CD4-positive, alpha-beta T cell treated with Interleukin-21 for 1 hour (primary cell): Measurements from ENCODE around the gene AKIP1.
"Not testable (repeated sequence)": the region's sequence is repeated elsewhere in the genome, so short reads cannot be mapped to it uniquely, and the experiment has no call there.

Experiments used
- DNase-seq: peaks from one replicate; pipeline ENCODE4 v3.0.0-alpha.2; 2020

Gene AKIP1

DNA sequence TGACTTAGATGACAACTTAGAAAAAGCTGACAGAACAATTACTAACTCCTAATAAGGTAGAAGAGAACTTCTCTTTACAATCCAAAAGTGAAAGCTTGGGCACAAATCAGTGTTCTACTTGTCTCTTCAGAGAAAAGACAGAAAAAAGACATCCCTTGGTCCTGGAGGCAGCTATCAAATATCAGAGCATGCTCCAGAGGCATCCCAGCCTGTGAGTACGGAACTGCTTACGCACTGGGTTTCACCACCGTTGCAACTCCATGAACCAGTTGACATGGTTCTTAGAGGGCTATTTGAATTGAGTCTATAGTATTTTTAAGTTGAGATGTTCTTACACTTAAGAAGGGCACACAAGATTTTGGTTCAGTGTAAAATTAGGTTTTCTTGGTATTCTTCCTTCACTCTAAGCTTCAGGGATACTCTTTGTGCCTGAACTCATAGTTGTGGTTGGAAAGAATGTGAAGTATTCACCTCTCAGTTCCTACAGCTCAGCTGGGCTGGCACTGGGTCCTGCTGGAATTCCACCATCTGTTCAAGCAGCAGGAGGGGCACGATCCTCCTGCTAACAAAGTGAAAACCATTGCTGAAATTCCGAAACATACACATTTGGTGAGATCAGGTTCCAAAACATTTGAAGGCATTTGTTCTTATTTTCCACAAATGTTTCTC, 6.3 kb downstream of the AKIP1 start:
- DNase-seq, result no peak

- DNase-seq, result no peak
Observed at GRCh38 chr11:8922691-8923090, 11.7 kb downstream of the AKIP1 start.

DNA sequence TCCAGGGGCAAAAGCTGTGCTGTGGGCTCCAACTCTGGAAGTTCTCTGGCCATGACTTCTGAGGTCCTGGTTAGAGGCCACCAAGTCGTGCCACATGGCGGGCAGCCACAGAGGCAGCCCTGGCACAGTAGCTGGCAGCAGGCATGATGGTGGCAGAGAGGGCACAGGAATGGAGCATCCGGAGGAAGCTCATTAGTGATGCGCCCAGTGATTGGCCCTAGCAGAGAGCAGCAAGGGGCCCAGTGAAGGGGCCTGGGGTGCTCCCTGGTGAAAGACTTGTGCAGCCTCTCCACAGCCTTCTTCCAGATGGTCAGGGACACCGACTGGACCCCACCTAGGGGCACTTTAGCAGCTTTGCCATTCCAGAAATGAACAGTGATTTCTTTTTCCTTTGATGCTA, 14.7 kb downstream of the AKIP1 start:
- no peak for DNase-seq

DNA sequence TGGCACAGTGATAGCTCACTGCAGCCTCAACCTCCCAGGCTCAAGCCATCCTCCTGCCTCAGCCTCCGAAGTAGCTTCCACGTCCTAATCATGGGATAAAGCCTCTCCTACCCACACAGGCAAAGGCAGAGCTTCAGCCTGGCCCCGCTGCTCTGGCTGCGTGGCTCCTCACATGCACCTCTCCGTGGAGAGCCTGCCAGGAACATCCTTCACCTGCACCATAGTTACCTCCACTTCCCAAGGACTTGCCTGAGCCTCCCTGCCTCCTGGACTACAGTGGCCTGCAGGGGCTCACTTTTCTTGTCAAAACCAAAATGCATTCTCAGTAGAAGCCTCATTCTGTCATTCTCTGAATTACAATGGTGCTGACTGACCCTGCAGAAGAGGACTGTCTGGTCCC, 15.2 kb downstream of the AKIP1 start:
- no peak for DNase-seq

DNA sequence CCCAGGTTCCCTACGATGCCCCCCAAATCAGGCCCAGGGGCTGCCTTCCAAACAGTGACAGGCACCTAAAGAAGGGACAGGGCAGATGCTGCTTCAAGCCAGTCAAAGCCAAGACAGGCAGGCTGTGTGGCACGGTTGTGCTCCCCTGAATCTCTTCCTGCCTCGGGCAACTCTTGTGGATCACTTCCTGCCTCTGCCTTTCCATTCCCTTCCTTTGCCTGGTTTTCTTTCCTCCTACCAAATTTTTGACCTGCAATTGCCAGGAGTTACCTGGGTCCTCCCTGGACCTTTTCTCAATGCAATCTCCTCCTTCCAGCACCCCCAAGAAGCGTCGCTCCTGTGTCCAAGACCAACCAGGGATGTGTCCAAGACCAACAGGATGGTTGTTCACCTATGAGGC, 16.2 kb downstream of the AKIP1 start:
- no peak for DNase-seq

DNA sequence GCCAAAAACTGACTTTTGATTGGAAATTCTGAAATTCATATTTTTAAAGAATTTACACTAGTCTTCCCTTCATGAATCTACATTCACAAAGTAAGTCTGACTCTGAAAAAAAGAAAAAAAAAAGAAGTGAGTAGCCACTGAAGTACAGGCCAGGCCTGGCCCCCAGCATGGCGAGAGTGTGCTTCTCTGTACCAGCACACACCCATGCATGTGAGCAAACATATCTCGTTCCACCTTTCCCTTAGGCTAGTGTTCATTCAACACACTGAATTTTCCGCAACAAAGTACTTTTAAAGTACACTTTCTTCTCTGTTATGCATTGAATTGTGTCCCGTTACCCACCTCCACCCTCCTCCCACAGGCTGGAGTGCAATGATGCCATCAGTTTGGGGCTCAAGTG, 17.2 kb downstream of the AKIP1 start:
- no peak for DNase-seq

GRCh38 chr11:8928981-8929615, 18.1 kb downstream of the AKIP1 start:
- DNase-seq, result no peak

GRCh38 chr11:8930456-8931175, 19.6 kb downstream of the AKIP1 start:
- no peak for DNase-seq

DNA sequence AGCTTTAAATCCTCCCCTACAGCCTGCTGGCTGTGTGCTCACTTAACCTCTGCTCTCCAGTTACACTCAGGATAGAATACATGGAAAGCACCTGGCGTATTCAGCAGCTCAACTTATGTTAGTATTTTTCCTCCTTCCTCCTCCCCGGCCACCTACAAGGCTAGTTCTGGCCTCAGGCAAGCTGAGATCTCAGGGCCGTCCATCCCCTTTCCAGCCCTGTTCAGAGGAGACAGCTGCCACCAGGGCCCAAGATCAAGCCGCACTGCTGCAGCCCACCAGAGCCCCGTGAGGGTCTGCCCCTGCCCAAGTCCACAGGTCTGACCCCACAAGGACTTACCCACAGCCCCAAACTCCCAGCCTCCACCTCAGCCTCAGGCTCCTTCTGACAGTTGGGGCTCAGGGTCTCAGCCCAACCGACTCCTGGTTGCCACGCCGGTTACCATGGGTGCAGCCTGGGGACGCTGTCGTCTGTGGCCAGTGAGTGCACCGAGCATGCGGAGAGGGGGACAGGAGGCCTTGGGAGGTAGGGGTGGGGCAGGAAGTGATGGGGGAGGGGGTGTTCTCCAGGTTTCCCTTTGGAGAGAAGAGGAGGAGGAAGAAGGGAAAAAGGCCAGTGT, 21.7 kb downstream of the AKIP1 start, which contains the start of gene C11orf16:
TSS of gene C11orf16 (minus strand) at position 384 of the 617 bp plus-strand sequence. CDS start 639 bp downstream, outside the sequence.
- no peak for DNase-seq

- no peak for DNase-seq
Observed at GRCh38 chr11:8933931-8934330, 22.9 kb downstream of the AKIP1 start.

DNA sequence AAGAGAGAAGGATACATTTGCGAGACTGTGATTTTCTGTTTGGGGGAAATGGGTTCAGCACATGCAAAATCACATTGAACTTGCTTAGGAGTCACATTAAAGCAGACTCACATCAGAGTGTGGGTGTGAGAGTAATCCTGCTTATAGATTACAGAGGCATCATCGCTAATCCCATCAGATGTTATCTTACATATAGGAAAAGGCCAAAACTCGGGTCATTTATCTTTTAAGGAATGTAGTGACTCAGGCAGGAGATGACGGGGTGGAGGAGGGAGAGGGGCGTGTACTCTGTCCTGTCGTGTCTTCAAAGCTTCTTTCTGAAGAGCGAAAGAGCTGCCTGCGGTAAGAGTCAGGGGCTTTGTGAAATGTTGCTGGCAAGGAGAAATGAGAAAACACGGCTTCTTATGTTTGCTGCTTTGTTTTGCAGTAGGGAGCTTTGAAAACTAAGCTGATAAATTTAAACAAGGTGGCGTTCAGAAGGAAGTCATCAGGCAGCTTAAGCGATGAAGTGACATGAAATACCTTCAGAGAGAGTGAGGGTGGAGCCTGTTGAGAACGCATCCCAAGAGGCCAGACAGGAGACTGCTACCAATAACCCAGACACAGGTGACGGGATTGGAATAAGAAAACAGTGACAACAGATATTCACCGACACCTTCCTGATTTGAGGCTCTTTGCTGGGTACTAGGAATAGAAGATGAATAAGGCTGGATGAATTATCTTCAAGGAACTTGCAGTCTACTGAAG, 23.9 kb downstream of the AKIP1 start:
- no peak for DNase-seq

GRCh38 chr11:8935789-8936188, 24.8 kb downstream of the AKIP1 start:
- DNase-seq, result not testable (repeated sequence)

GRCh38 chr11:8937159-8937558, 26.2 kb downstream of the AKIP1 start:
- no peak for DNase-seq

DNA sequence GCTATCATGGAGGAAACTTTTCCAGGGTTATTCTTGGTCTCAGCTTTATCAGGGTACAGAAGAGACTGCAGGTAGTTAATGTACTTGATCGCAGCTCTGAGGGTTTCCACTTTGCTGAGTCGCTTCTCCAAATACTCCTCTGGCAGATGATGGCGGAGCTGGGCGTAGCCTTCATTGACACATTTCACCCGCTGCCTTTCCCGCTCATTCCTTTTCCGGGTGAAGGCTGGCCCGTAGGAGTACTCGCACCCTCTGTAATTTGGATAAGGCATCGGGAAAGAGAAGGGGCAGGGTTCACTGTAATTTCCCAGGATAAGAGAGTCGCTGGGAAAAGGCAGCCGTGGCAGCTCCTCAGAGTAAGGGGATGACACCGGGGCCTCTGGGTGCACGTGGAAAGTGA, 26.7 kb downstream of the AKIP1 start:
- DNase-seq, result no peak

GRCh38 chr11:8941341-8942103, 30.5 kb downstream of the AKIP1 start:
- no peak for DNase-seq

DNA sequence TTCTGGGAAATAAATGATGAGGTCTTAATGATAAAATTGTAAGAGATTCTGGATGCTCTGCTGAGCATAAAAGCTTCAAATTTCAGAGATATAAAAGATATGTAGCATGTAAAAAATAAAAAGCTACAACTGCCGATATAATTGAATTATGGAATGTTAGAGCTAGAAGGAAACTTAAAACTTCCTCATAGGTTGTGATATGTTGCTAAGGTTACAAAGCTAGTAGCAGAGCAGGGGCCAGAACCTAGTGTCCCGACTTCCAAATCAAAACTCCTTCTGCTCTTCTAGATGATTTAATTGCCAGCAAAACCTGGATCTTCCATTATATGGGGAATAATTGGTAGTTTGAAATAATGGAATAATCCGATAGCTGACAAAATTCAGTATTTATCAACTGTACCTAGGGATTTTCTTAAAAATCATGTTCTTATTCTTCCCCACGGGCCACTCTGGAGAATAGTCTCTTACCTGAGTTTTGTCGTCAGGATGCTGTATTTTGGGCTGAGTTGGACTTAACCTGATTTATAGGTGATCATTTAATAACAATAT, 31.6 kb downstream of the AKIP1 start, which contains the start of gene ASCL3:
TSS of gene ASCL3 (minus strand) at position 499 of the 549 bp plus-strand sequence. CDS start 4,855 bp downstream, outside the sequence.
- DNase-seq, result no peak

DNA sequence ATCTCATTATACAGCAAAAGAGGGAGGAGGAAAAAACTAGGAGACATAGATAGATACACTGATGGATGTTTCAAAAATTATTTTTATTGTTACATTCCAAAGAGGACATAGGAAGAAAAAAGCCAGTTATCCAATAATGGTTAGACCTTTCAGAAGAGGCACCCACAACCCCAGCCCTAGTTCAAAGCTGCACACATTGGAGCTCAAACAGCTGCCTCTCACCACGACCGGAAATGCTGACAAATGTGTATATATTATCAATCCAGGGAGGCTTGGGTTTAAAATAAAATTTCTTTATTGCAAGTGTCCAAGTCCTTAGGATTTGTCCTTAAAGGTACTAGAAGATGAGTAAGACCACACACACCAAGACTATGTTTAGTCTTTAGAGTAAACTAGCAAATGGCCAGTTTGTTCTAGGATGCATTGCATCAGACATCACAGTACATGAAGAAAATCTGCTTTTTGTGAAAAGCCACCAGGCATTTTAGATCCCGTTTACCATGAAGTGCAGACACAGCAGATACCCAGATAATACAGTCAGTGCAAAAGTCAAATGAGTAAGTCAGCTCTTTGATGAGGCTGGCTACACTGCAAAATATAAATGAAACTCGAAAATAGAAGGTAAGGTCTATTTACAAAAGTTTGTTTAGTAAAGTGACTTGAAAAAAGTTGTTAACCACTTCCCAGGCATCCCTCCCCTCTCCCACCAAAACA, 36.4 kb downstream of the AKIP1 start:
- no peak for DNase-seq

DNA sequence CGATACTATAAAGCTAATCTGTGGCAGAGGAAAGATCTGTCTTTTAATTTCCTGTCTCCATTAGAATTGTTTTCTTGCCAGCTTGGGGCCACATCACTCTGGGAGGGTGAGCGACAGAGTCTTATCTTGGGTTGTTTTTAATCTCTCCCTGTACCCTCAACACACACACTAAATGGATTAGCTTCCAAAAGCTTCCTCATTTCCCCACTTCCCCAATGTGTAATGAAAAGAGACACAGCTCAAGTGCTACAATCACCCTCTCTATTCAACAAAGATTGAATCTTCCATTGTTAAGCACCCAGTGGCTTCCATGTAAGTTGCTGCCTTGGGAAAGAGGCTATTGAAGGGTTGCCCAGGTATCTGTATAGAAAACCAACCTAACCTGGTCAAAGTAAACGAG, 37.9 kb downstream of the AKIP1 start:
- DNase-seq, result no peak

- no peak for DNase-seq
Observed at GRCh38 chr11:8956860-8957259, 45.9 kb downstream of the AKIP1 start.

- DNase-seq, result peak; percentile 55
Observed at GRCh38 chr11:8959546-8960166, 48.7 kb downstream of the AKIP1 start.
